Renal pelvis (tissue), 12 donors: ENCODE measurements around the gene MGMT. TPM values are rescaled to one million over a fixed set of nuclear protein-coding genes. Genes with fewer than 3 reads are reported as not detected.
"Not testable (repeated sequence)": the region's sequence is repeated elsewhere in the genome, so short reads cannot be mapped to it uniquely, and the experiment has no call there.

Experiments
- DNase-seq: peaks from one replicate; pipeline ENCODE4 v3.0.0-alpha.2; 2013
- long read RNA-seq, 16 experiments: transcript quantifications; one replicate each; lab custom pipeline, GENCODE V29; 2026
- polyA plus RNA-seq, 3 donors: library from polyadenylated mRNA; unstranded; fragments of 120-200 nt; gene quantifications; one replicate each; pipeline ENCODE4 v1.2.1, GENCODE V29; 2013; ENCODE audit not compliant: insufficient read length in 3 of 3

The MGMT gene
- polyA plus RNA-seq = 10 to 100 TPM; 14.1 to 24.1 (median 21.3) TPM
- long read RNA-seq, donor 1, transcript MGMT-201 (5 exons, 1,759 nt) = major isoform, 37 of 38 reads
- long read RNA-seq, donor 1, partial matches to known transcripts = 0 of 38 reads
- long read RNA-seq, donor 1, other reads (novel, unspliced or antisense) = 0 of 38 reads
- long read RNA-seq, donor 2, transcript MGMT-201 (5 exons, 1,759 nt) = major isoform, 62 of 63 reads
- long read RNA-seq, donor 2, partial matches to known transcripts = 0 of 63 reads
- long read RNA-seq, donor 2, other reads (novel, unspliced or antisense) = 0 of 63 reads
- long read RNA-seq, donor 3, transcript MGMT-201 (5 exons, 1,759 nt) = major isoform, 51 of 52 reads
- long read RNA-seq, donor 3, partial matches to known transcripts = 0 of 52 reads
- long read RNA-seq, donor 3, other reads (novel, unspliced or antisense) = 0 of 52 reads
- long read RNA-seq, donor 4, transcript MGMT-201 (5 exons, 1,759 nt) = major isoform, 82 of 83 reads
- long read RNA-seq, donor 4, partial matches to known transcripts = 0 of 83 reads
- long read RNA-seq, donor 4, other reads (novel, unspliced or antisense) = 0 of 83 reads
- long read RNA-seq, donor 5, transcript MGMT-201 (5 exons, 1,759 nt) = major isoform, 13 of 13 reads
- long read RNA-seq, donor 5, partial matches to known transcripts = 0 of 13 reads
- long read RNA-seq, donor 5, other reads (novel, unspliced or antisense) = 0 of 13 reads
- long read RNA-seq, donor 6, transcript MGMT-201 (5 exons, 1,759 nt) = major isoform, 24 of 24 reads
- long read RNA-seq, donor 6, partial matches to known transcripts = 0 of 24 reads
- long read RNA-seq, donor 6, other reads (novel, unspliced or antisense) = 0 of 24 reads
- long read RNA-seq, donor 7, transcript MGMT-201 (5 exons, 1,759 nt) = major isoform, 10 of 10 reads
- long read RNA-seq, donor 7, partial matches to known transcripts = 0 of 10 reads
- long read RNA-seq, donor 7, other reads (novel, unspliced or antisense) = 0 of 10 reads
- long read RNA-seq, donor 8, transcript MGMT-201 (5 exons, 1,759 nt) = major isoform, 15 of 15 reads
- long read RNA-seq, donor 8, partial matches to known transcripts = 0 of 15 reads
- long read RNA-seq, donor 8, other reads (novel, unspliced or antisense) = 0 of 15 reads
- long read RNA-seq, donor 9, transcript MGMT-201 (5 exons, 1,759 nt) = major isoform, 44 of 45 reads
- long read RNA-seq, donor 9, partial matches to known transcripts = 0 of 45 reads
- long read RNA-seq, donor 9, other reads (novel, unspliced or antisense) = 0 of 45 reads
- long read RNA-seq, donor 10, transcript MGMT-201 (5 exons, 1,759 nt) = major isoform, 39 of 45 reads
- long read RNA-seq, donor 10, partial matches to known transcripts = 5 of 45 reads
- long read RNA-seq, donor 10, other reads (novel, unspliced or antisense) = 0 of 45 reads
- long read RNA-seq, donor 11, transcript MGMT-201 (5 exons, 1,759 nt) = major isoform, 12 of 12 reads
- long read RNA-seq, donor 11, partial matches to known transcripts = 0 of 12 reads
- long read RNA-seq, donor 11, other reads (novel, unspliced or antisense) = 0 of 12 reads
- long read RNA-seq, donor 12, transcript MGMT-201 (5 exons, 1,759 nt) = major isoform, 53 of 58 reads
- long read RNA-seq, donor 12, partial matches to known transcripts = 0 of 58 reads
- long read RNA-seq, donor 12, other reads (novel, unspliced or antisense) = 5 of 58 reads
- long read RNA-seq, donor 13, transcript MGMT-201 (5 exons, 1,759 nt) = major isoform, 13 of 13 reads
- long read RNA-seq, donor 13, partial matches to known transcripts = 0 of 13 reads
- long read RNA-seq, donor 13, other reads (novel, unspliced or antisense) = 0 of 13 reads
- long read RNA-seq, donor 14 = 0 reads
- long read RNA-seq, donor 15, transcript MGMT-201 (5 exons, 1,759 nt) = major isoform, 61 of 77 reads
- long read RNA-seq, donor 15, partial matches to known transcripts = 13 of 77 reads
- long read RNA-seq, donor 15, other reads (novel, unspliced or antisense) = 0 of 77 reads
- long read RNA-seq, donor 16, transcript MGMT-201 (5 exons, 1,759 nt) = major isoform, 51 of 52 reads
- long read RNA-seq, donor 16, partial matches to known transcripts = 0 of 52 reads
- long read RNA-seq, donor 16, other reads (novel, unspliced or antisense) = 0 of 52 reads

DNA sequence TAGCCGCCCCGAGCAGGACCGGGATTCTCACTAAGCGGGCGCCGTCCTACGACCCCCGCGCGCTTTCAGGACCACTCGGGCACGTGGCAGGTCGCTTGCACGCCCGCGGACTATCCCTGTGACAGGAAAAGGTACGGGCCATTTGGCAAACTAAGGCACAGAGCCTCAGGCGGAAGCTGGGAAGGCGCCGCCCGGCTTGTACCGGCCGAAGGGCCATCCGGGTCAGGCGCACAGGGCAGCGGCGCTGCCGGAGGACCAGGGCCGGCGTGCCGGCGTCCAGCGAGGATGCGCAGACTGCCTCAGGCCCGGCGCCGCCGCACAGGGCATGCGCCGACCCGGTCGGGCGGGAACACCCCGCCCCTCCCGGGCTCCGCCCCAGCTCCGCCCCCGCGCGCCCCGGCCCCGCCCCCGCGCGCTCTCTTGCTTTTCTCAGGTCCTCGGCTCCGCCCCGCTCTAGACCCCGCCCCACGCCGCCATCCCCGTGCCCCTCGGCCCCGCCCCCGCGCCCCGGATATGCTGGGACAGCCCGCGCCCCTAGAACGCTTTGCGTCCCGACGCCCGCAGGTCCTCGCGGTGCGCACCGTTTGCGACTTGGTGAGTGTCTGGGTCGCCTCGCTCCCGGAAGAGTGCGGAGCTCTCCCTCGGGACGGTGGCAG lies at the start of gene MGMT:
TSS of gene MGMT (plus strand) at position 539 of the 656 bp plus-strand sequence.
- DNase-seq = peak; percentile 87

DNA sequence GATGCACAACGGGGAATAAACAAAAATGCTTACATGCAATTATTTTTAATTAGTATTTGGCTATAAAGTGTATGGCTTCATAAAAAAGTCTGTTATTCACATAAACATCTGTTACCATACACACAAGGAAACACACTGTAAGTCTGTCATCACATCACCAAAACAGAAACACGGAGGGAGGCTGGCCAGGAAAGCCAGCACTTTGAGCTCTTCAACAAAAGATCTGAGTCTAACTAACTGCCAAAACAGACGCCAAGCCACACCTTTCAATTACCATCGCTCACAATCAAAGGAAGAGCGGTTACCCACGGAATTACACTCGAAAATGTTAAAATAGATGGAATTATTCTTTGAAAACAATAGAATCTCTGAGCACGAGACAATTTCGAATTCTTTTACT lies 49.2 kb upstream of the MGMT start:
- no peak for DNase-seq

DNA sequence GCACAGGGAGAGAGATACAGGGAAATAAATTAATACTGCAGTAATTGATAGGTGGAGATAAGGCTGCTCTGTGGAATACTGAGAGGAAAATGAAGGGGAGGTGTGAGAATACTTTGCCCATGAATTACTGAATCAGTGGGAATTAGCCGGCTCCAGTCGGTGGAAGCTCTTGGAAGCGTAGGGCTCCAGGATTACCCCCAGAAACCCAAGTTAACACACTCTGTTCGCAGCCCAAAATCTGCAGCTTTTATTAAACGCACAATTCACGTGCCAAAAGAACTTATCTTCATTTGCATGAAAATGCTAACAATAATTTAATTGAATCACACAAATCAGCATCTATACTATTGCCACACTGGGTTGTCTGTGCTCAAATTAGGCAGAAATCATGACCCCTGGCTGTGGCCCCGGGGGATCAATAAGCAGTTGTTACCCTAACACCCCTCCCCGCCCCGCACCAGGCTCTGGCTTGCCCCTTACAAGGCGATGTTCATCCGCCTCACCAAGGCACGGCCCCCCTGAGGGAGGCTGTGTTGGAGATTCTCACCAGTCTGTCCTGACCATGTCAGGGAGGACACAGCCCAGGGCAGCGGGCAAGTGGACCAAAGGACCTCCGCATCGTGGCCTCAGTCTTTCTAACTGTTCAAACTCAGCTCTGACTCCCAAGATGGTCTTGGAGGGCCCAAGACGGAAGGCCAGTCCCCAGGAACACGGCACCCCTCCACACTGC lies 48.4 kb upstream of the MGMT start:
- DNase-seq = no peak

DNA sequence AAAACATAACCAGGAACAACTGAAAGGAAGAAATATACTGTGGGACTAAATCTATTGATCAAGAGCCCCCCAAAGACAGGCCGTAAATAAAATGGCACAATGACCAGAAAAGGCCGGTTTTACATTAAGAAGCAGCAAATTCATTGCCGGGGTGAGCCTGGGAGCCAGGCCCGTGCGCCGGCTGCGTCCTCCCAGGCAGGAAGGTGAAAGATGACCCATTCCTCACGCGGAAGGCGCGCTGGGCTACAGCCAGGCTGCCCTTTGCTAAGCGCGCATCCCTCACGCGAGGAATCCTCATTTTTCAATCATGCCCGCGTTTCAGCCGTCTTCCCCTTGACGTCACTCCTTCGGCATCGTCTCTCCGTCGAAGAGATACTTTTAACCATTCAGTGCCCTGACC lies 47.6 kb upstream of the MGMT start:
- no peak for DNase-seq

DNA sequence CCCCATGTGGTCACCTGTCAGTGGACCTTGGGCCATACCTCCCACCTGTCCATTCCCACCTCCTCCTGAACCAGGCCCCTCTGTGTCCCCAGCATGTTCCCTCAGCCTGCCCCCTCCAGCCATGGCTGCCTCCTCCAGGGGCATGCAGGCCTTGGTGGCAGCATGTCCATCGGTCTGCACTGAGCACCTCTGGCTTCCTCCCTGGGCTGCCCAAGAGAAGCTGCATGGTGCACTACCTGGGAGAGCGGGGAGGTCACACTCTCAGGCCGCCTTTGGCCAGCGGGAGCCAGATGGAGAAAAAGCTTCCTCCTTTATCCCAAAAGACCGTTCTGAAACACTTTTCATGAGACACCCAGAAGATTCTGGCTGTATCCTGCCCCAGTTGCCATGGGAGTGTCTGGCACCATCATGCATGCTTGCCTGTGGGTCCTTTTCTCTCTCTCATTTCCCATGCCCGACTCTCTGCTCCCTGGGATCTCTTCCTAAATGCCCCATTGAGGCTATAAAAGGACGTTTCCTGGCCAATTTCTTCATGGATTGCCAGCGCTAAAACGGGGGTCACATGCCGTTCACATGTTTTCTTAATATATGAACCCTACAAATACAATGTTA lies 45.5 kb upstream of the MGMT start:
- DNase-seq = no peak

DNA sequence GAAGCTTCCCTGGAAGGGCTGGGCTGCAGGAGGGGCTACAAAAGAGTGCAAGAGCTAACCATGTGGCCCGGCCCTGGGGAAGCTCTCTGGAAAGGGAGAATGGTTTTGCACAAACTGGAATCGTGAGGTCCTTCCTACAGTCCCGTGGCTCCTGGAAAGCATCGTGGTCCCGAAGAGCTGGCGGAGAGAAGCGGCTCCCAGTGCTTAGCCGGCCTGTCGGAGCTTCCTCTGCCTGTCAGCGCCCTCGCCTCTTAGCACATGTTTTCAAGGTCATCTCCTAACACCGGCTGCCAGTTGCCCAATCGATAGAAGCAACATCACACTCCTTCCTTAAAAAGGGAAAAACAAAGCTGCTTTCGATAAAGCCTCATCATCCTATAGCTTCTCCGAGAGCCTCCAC lies 42.1 kb upstream of the MGMT start:
- no peak for DNase-seq

GRCh38 chr10:129426606-129427005 lies 40.4 kb upstream of the MGMT start:
- DNase-seq = peak; percentile 59

GRCh38 chr10:129433266-129433665 lies 33.8 kb upstream of the MGMT start:
- DNase-seq = no peak

GRCh38 chr10:129435724-129436123 lies 31.3 kb upstream of the MGMT start:
- DNase-seq = not testable (repeated sequence)

- DNase-seq = no peak
Measured at GRCh38 chr10:129438024-129438423, 29.0 kb upstream of the MGMT start.

DNA sequence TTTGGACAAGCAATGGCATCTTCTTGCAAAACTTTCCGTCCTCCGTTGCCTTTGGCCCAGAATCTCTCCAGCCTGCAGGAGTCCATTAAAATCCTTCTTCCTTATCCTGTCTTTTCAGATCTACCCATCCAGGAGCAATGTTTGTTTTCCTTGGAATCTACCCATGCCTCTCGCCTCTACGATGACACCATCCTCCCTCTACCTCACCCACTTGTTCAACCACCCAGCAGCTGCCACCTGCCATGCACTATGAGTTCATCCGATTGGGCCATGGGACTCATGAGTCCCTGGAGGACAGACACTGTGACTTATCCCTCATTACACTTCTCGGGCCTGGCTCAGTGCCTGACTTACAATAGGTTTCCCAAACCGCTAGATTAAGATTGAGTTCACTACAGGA lies 26.8 kb upstream of the MGMT start:
- DNase-seq = no peak

DNA sequence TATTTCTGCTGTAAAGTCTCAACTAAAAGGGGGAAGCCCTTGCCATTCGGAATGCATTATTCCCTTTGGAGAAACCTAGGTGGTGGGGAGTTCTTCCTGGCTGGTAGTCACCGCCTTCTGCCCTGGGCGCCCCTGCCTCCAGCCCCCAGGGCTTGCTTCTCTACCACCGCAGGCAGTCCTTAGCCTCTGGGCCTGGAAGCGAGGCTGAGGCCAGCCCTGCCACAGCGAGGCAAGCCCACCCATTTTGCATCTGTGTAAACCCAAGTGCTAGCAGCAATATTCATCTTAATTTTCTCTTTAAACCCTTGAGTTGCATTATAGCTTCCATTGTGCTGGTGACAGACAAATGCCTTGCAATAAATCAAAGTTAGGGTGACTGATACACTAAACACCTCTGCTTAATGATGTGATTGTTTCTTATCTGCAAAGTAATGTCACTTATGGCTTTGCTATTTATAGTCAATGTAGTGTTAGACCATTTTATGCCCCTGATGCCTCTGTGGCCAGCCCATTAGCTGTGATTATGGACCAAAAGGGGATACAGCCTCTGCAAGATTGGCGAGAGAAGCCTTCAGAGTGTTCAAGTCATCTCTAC lies 26.2 kb upstream of the MGMT start:
- DNase-seq = no peak

DNA sequence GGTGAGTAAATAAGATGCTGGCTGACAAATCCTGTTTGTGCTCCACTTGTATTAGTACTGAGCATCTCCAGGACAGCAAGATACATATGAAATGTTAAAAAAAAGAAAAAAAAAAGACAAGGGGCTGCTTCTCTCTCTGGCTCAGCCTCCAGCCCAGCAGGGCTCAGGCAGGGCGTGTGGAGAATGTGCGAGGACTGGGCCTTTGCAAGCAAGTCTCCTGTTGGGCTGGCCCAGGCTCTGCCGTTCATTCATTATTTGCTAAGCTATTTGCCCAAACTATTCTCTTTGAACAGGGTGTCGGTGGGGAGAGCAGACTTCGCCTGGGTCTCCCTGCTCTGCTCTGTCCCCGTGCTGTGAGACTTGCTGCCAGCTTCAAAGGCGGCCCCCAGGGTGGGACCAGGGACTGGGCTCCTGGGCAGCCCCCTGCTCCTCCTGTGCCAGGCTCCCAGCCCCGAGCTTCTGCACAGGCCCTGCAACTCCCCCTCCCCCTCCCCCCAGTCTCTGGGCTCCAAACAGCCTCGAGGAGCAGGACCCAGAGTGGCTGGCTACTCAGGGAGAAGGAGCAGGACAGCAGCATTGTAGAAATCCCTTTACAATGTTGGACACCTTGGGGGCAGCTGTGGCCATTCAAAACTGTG lies 25.6 kb upstream of the MGMT start:
- no peak for DNase-seq

DNA sequence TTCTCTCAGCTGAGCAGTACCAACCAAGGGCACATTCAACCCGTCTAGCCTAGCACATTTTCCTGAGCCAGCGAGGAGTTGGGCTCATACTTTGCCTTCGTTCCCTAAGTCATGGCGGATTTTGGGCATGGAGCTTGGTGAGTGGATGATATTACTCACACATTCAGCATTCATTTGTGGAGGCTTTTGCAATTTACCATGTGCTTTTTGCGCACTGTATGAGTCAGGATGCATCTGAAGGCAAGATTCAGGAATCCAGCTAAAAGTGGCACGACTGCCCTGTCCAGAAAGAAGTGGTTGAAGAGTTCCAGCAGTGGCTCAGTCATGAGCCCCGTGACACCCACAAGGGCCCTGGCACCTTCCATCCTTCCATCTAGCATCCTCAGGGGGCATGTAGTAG lies 24.2 kb upstream of the MGMT start:
- no peak for DNase-seq

GRCh38 chr10:129444359-129444758 lies 22.7 kb upstream of the MGMT start:
- DNase-seq = no peak

DNA sequence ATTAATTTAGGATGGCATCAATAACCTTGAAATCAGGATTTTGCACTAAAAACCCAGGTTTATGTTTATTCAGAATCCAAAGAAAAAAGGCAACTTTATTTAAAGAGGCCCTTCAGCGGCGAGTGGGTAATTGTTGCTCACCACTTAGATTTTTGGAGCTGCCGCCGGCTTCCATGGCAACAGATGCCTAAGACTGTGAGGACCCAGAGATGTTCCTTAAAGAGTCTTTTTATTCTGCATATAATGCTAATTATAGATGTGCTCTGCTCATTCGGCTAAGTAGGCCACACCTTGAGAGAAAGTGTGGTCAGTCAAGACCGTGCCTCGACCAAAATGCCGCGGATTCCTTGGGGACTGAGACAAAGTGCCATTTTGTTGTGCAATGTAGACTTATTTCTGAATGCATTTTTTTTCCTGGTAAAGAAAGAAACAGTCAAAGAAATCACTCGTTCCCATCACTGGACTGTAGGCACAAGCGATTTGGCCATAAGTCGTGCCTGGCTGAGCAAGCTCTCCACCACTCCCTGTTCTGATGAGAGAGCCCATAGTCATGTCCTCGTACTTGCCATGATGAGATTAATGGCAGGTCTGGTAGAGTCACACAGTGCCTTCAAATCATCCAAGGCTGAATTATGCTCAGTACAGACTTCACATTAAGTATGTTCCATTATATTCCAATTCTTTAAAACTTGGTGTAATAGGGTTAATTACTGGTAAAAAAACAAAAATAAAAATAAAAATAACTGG lies 21.4 kb upstream of the MGMT start:
- no peak for DNase-seq

DNA sequence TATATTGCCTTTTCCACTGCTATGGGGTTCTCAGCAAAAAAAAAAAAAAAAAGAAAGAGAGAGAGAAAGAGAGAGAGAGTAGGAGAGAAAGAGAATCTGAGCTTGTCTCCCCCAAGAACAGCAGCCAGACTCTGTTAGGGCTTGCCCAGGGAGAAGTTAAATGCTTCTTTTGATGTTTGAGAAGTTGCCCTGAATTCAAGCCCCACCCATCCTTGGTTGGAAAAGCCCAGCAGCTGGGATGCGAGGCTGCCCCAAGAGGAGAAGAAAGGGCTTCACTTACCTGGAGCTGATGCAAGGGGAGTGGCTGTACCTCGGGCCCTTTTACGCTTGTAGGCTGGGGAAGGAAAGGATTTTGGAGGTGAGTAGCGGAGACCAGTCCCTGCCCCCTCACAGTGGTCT lies 20.9 kb upstream of the MGMT start:
- no peak for DNase-seq
